HEK293 (cell line): ENCODE data around the gene EFEMP1.

ENCODE experiments used
- CTCF ChIA-PET: fragments of 350-600 bp; formaldehyde crosslinking; extraction: SDS; loops from one replicate; lab custom pipeline; 2021; ENCODE audit warnings: antibody characterized with exemption; lab: Yijun Ruan, JAX
- POLR2A ChIA-PET: fragments of 300-600 bp; formaldehyde crosslinking; extraction: SDS; loops from one replicate; lab custom pipeline; 2020; ENCODE audit warnings: antibody characterized with exemption, inconsistent platforms; lab: Yijun Ruan, JAX
- H3K27ac ChIP-seq: fragments of 200-500 bp; sonication (Bioruptor generic); 2 replicates; pipeline ENCODE4 v1.5.1; 2014; ENCODE audit warnings: low read depth, low read length, control low read depth, inconsistent platforms; ENCODE audit errors: extremely low read depth
- H3K36me3 ChIP-seq, 2 experiments: fragments of 200-500 bp in 1 of 2; sonication (Bioruptor generic) in 1 of 2; 1 replicate in 1 of 2; 2 replicates in 1 of 2; pipeline ENCODE4 v1.5.1; 2014 to 2017; ENCODE audit warnings: inconsistent platforms in 2 of 2, low read length in 2 of 2; ENCODE audit not compliant: control insufficient read depth in 2 of 2, insufficient read depth in 1 of 2
- H3K4me1 ChIP-seq: fragments of 200-500 bp; sonication (Bioruptor generic); 2 replicates; pipeline ENCODE4 v1.5.1; 2014; ENCODE audit warnings: mild to moderate bottlenecking, low read length, inconsistent platforms; ENCODE audit not compliant: control insufficient read depth, insufficient read depth
- H3K4me3 ChIP-seq: 2 replicates; pipeline ENCODE4 v1.5.1; 2011; ENCODE audit warnings: low read depth, mild to moderate bottlenecking, control low read depth, low read length, moderate library complexity
- H3K9me3 ChIP-seq: fragments of 200-500 bp; sonication (Bioruptor generic); 2 replicates; pipeline ENCODE4 v1.5.1; 2014; ENCODE audit warnings: low read depth, low read length, inconsistent platforms; ENCODE audit not compliant: control insufficient read depth, insufficient read depth
- KLF7 ChIP-seq: fragments of 450-650 bp; formaldehyde crosslinking; IDR thresholded peaks from 2 replicates; pipeline ENCODE4 v1.5.1; 2016; ENCODE audit warnings: missing biosample characterization, missing genetic modification characterization, borderline replicate concordance
- KLF8 ChIP-seq: fragments of 450-650 bp; formaldehyde crosslinking; IDR thresholded peaks from 2 replicates; pipeline ENCODE4 v1.5.1; 2016; ENCODE audit warnings: missing biosample characterization, missing genetic modification characterization
- PRDM1 ChIP-seq: fragments of 450-650 bp; formaldehyde crosslinking; IDR thresholded peaks from 2 replicates; pipeline ENCODE4; 2016; ENCODE audit warnings: missing biosample characterization, missing genetic modification characterization
- ZBTB17 ChIP-seq: fragments of 450-650 bp; formaldehyde crosslinking; IDR thresholded peaks from 2 replicates; pipeline ENCODE4 v1.5.1; 2016; ENCODE audit warnings: missing biosample characterization, missing genetic modification characterization
- ZFHX2 ChIP-seq: fragments of 450-650 bp; formaldehyde crosslinking; conservative IDR thresholded peaks from 2 replicates; pipeline ENCODE4 v1.5.1; 2016; ENCODE audit warnings: missing biosample characterization, missing genetic modification characterization
- ZIC2 ChIP-seq: fragments of 450-650 bp; formaldehyde crosslinking; IDR thresholded peaks from 2 replicates; pipeline ENCODE4 v1.5.1; 2016; ENCODE audit warnings: missing biosample characterization, missing genetic modification characterization
- ZNF10 ChIP-seq: fragments of 450-650 bp; formaldehyde crosslinking; IDR thresholded peaks from 2 replicates; pipeline ENCODE4 v1.5.1; 2017; ENCODE audit warnings: missing biosample characterization, missing genetic modification characterization
- ZNF146 ChIP-seq: fragments of 450-650 bp; formaldehyde crosslinking; IDR thresholded peaks from 2 replicates; pipeline ENCODE4 v1.5.1; 2016; ENCODE audit warnings: missing biosample characterization, missing genetic modification characterization
- ZNF175 ChIP-seq: fragments of 450-650 bp; formaldehyde crosslinking; IDR thresholded peaks from 2 replicates; pipeline ENCODE4 v1.5.1; 2016; ENCODE audit warnings: missing biosample characterization, missing genetic modification characterization
- ZNF19 ChIP-seq: fragments of 450-650 bp; formaldehyde crosslinking; IDR thresholded peaks from 2 replicates; pipeline ENCODE4; 2016; ENCODE audit warnings: missing biosample characterization, missing genetic modification characterization, low read depth
- ZNF2 ChIP-seq: fragments of 450-650 bp; formaldehyde crosslinking; IDR thresholded peaks from 2 replicates; pipeline ENCODE4 v1.5.1; 2016; ENCODE audit warnings: missing biosample characterization, missing genetic modification characterization
- ZNF555 ChIP-seq: fragments of 450-650 bp; formaldehyde crosslinking; conservative IDR thresholded peaks from 2 replicates; pipeline ENCODE4 v1.5.1; 2017; ENCODE audit warnings: missing biosample characterization, mild to moderate bottlenecking, missing genetic modification characterization, inconsistent platforms
- ZNF623 ChIP-seq: fragments of 450-650 bp; formaldehyde crosslinking; IDR thresholded peaks from 2 replicates; pipeline ENCODE4 v1.5.1; 2016; ENCODE audit warnings: missing biosample characterization, missing genetic modification characterization
- ZNF654 ChIP-seq: fragments of 450-650 bp; formaldehyde crosslinking; IDR thresholded peaks from 2 replicates; pipeline ENCODE4 v1.5.1; 2016; ENCODE audit warnings: low read depth, missing biosample characterization, missing genetic modification characterization
- ZNF670 ChIP-seq: fragments of 450-650 bp; formaldehyde crosslinking; IDR thresholded peaks from 2 replicates; pipeline ENCODE4 v1.5.1; 2016; ENCODE audit warnings: missing biosample characterization, missing genetic modification characterization, low read depth
- ZNF76 ChIP-seq: fragments of 450-650 bp; formaldehyde crosslinking; IDR thresholded peaks from 2 replicates; pipeline ENCODE4; 2016; ENCODE audit warnings: low read depth, missing biosample characterization, missing genetic modification characterization, borderline replicate concordance
- ZNF776 ChIP-seq: fragments of 450-650 bp; formaldehyde crosslinking; IDR thresholded peaks from 2 replicates; pipeline ENCODE4 v1.5.0; 2017; ENCODE audit warnings: missing biosample characterization, missing genetic modification characterization, borderline replicate concordance
- ZSCAN23 ChIP-seq: fragments of 450-650 bp; formaldehyde crosslinking; IDR thresholded peaks from 2 replicates; pipeline ENCODE4 v1.5.1; 2016; ENCODE audit warnings: missing biosample characterization, missing genetic modification characterization
- TF ChIP-seq, protein P1 (sequence below): fragments of 450-650 bp; formaldehyde crosslinking; IDR thresholded peaks from 2 replicates; pipeline ENCODE4 v1.5.1; 2016; ENCODE audit warnings: missing biosample characterization, missing genetic modification characterization
- TF ChIP-seq, protein P2 (sequence below): fragments of 450-650 bp; formaldehyde crosslinking; IDR thresholded peaks from 2 replicates; pipeline ENCODE4 v1.5.1; 2016; ENCODE audit warnings: missing biosample characterization, missing genetic modification characterization
- TF ChIP-seq, protein P3 (sequence below): fragments of 450-650 bp; formaldehyde crosslinking; IDR thresholded peaks from 2 replicates; pipeline ENCODE4 v1.5.1; 2016; ENCODE audit warnings: missing biosample characterization, missing genetic modification characterization, low read depth
- TF ChIP-seq, protein P4 (sequence below): fragments of 450-650 bp; formaldehyde crosslinking; IDR thresholded peaks from 2 replicates; pipeline ENCODE4 v1.5.1; 2016; ENCODE audit warnings: missing biosample characterization, missing genetic modification characterization
- TF ChIP-seq, protein P5 (sequence below): fragments of 450-650 bp; formaldehyde crosslinking; IDR thresholded peaks from 2 replicates; pipeline ENCODE4 v1.5.1; 2017; ENCODE audit warnings: missing biosample characterization, missing genetic modification characterization

The EFEMP1 gene

DNA sequence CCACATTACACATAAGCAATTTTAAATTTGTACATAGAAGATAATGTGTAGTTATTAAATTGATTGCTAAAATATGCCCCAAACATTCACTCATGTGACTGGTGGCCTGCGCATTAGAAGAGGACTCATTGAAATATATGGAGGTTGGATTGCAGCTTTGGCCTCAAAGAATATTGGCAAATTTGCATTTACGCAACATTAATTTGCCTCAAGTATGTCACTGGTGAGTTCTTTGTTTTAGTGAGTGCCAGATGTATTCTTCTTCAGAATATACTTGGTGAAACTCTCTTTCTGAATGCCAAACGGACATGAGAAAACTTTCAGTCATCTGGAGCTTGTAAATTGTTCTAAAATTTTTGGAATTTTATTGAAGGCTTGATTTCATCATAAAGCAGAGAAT is 5.9 kb upstream of the EFEMP1 start (continued):
- TF ChIP-seq, protein P1, sequence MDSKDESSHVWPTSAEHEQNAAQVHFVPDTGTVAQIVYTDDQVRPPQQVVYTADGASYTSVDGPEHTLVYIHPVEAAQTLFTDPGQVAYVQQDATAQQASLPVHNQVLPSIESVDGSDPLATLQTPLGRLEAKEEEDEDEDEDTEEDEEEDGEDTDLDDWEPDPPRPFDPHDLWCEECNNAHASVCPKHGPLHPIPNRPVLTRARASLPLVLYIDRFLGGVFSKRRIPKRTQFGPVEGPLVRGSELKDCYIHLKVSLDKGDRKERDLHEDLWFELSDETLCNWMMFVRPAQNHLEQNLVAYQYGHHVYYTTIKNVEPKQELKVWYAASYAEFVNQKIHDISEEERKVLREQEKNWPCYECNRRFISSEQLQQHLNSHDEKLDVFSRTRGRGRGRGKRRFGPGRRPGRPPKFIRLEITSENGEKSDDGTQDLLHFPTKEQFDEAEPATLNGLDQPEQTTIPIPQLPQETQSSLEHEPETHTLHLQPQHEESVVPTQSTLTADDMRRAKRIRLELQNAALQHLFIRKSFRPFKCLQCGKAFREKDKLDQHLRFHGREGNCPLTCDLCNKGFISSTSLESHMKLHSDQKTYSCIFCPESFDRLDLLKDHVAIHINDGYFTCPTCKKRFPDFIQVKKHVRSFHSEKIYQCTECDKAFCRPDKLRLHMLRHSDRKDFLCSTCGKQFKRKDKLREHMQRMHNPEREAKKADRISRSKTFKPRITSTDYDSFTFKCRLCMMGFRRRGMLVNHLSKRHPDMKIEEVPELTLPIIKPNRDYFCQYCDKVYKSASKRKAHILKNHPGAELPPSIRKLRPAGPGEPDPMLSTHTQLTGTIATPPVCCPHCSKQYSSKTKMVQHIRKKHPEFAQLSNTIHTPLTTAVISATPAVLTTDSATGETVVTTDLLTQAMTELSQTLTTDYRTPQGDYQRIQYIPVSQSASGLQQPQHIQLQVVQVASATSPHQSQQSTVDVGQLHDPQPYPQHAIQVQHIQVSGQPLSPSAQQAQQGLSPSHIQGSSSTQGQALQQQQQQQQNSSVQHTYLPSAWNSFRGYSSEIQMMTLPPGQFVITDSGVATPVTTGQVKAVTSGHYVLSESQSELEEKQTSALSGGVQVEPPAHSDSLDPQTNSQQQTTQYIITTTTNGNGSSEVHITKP (tag by site-specific recombination): no peak
- no peak for TF ChIP-seq ZNF776 (tag by site-specific recombination)
- no peak for TF ChIP-seq ZNF623 (tag by site-specific recombination)
- no peak for TF ChIP-seq KLF8
- TF ChIP-seq ZNF76: no peak
- TF ChIP-seq, protein P2, sequence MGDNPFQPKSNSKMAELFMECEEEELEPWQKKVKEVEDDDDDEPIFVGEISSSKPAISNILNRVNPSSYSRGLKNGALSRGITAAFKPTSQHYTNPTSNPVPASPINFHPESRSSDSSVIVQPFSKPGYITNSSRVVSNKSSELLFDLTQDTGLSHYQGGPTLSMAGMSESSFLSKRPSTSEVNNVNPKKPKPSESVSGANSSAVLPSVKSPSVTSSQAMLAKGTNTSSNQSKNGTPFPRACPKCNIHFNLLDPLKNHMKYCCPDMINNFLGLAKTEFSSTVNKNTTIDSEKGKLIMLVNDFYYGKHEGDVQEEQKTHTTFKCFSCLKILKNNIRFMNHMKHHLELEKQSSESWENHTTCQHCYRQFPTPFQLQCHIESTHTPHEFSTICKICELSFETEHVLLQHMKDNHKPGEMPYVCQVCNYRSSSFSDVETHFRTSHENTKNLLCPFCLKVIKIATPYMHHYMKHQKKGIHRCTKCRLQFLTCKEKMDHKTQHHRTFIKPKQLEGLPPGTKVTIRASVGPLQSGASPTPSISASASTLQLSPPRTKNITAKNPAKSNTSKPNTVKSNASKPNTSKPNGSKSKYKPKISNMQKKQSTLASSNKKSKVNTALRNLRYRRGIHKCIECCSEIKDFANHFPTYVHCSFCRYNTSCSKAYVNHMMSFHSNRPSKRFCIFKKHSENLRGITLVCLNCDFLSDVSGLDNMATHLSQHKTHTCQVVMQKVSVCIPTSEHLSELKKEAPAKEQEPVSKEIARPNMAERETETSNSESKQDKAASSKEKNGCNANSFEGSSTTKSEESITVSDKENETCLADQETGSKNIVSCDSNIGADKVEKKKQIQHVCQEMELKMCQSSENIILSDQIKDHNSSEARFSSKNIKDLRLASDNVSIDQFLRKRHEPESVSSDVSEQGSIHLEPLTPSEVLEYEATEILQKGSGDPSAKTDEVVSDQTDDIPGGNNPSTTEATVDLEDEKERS: no peak
- TF ChIP-seq, all 188 proteins: peak for 0

DNA sequence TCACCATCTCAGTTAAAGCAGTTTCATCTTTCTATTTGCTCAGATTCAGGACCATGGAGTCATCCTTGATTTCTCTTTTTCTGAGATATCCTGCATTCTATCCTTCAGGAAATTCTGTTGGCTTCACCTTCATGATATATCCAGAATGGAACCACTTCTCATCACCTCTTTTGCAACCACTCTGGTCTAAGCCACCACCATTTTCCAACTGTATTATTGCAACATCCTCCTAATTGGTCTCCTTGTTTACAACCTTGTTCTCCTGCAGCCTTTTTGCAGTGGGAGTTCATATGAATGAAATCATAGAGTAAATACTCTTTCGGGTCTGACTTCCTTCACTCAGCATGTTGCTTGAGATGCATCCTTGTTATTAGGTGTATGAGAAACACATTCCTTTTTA is 3.4 kb upstream of the EFEMP1 start:
- no peak overlapping the region for H3K4me3 ChIP-seq
- TF ChIP-seq ZIC2: no peak
- no peak for TF ChIP-seq ZNF555 (tag by site-specific recombination)
- peak; percentile 63 for TF ChIP-seq ZBTB17 (tag by site-specific recombination)
- TF ChIP-seq ZNF146: peak; percentile 39; the same call in 1 of the 2 replicates
- TF ChIP-seq, protein P3, sequence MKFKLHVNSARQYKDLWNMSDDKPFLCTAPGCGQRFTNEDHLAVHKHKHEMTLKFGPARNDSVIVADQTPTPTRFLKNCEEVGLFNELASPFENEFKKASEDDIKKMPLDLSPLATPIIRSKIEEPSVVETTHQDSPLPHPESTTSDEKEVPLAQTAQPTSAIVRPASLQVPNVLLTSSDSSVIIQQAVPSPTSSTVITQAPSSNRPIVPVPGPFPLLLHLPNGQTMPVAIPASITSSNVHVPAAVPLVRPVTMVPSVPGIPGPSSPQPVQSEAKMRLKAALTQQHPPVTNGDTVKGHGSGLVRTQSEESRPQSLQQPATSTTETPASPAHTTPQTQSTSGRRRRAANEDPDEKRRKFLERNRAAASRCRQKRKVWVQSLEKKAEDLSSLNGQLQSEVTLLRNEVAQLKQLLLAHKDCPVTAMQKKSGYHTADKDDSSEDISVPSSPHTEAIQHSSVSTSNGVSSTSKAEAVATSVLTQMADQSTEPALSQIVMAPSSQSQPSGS (tag by site-specific recombination): no peak
- no peak for TF ChIP-seq ZNF175 (tag by site-specific recombination)
- 0 out of 2 replicates have a peak, but pooled peaks have one; percentile 36 for TF ChIP-seq ZFHX2
- TF ChIP-seq, protein P4, sequence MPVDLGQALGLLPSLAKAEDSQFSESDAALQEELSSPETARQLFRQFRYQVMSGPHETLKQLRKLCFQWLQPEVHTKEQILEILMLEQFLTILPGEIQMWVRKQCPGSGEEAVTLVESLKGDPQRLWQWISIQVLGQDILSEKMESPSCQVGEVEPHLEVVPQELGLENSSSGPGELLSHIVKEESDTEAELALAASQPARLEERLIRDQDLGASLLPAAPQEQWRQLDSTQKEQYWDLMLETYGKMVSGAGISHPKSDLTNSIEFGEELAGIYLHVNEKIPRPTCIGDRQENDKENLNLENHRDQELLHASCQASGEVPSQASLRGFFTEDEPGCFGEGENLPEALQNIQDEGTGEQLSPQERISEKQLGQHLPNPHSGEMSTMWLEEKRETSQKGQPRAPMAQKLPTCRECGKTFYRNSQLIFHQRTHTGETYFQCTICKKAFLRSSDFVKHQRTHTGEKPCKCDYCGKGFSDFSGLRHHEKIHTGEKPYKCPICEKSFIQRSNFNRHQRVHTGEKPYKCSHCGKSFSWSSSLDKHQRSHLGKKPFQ: no peak
- TF ChIP-seq, all 188 proteins: peak for 3
- no peak overlapping the region for H3K27ac ChIP-seq
- no peaks in the 10 kb centered on the region for H3K36me3 ChIP-seq
- H3K4me1 ChIP-seq: peaks cover 3% of the 10 kb centered on the region; the same call in 1 of the 2 replicates
- H3K9me3 ChIP-seq: no peaks in the 10 kb centered on the region
- POLR2A ChIA-PET: no interaction called here
- CTCF ChIA-PET: no interaction called here

DNA sequence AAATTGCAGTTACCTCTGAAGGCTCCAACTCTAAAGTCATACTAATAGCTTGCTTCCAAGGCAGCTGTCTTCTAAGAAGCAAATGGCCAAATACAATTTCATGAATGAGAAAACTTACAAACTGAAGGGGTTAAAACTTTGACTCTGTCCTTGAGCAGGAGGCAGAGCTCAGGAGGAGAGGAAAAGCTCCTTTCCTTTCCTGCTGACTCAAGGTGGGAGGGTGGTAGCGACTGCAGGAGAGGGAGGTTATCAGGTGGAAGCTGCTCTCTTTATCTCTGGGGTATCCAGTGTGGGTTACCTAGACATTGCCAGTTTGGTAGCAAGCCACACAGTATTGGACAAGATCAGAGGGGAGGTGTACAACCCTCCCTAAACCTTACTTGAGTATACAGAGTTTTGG is 2.7 kb upstream of the EFEMP1 start:
- Histone ChIP-seq H3K36me3 (no peaks in the 10 kb centered on the region), H3K4me1 (peaks cover 3% of the 10 kb centered on the region; the same call in 1 of the 2 replicates), H3K9me3 (no peaks in the 10 kb centered on the region), H3K4me3 (no peak overlapping the region), H3K27ac (no peak overlapping the region)
- CTCF ChIA-PET: interaction anchor here (0.7 kb wide), 1 partner anchor 788 kb away, joined by 3 read pairs; no protein-coding TSS in a partner anchor
- POLR2A ChIA-PET: no interaction called here
- no peak for TF ChIP-seq KLF7
- TF ChIP-seq PRDM1 (tag by site-specific recombination): no peak
- no peak for TF ChIP-seq ZNF19
- TF ChIP-seq, protein P5, sequence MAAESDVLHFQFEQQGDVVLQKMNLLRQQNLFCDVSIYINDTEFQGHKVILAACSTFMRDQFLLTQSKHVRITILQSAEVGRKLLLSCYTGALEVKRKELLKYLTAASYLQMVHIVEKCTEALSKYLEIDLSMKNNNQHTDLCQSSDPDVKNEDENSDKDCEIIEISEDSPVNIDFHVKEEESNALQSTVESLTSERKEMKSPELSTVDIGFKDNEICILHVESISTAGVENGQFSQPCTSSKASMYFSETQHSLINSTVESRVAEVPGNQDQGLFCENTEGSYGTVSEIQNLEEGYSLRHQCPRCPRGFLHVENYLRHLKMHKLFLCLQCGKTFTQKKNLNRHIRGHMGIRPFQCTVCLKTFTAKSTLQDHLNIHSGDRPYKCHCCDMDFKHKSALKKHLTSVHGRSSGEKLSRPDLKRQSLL (tag by site-specific recombination): no peak
- TF ChIP-seq ZSCAN23 (tag by site-specific recombination): no peak
- no peak for TF ChIP-seq ZNF10 (tag by site-specific recombination)
- TF ChIP-seq ZNF670 (tag by site-specific recombination): no peak
- TF ChIP-seq ZNF654: no peak
- no peak for TF ChIP-seq ZNF2
